SK-N-SH treated with all-trans-retinoic acid at 6 μM for 48 hours (cell line): Measurements from ENCODE around the gene DNMT3L.

Source experiments
- ATAC-seq: fragments of 200-7000 bp; cut with Tn5 transposase; 3 replicates; pipeline ENCODE4 v1.9.1; 2020; ENCODE audit warnings: mild to moderate bottlenecking, moderate library complexity
- ARNTL ChIP-seq: fragments of 450-650 bp; formaldehyde crosslinking; IDR thresholded peaks from 2 replicates; pipeline ENCODE4 v1.5.0; 2020; ENCODE audit warnings: low read depth, mild to moderate bottlenecking, moderate library complexity, borderline replicate concordance
- BACH2 ChIP-seq: fragments of 250-450 bp; sonication (Bioruptor Pico); IDR thresholded peaks from 2 replicates; pipeline ENCODE4 v1.9.0; 2021; ENCODE audit warnings: mild to moderate bottlenecking, borderline replicate concordance
- CSDC2 ChIP-seq: fragments of 250-450 bp; sonication (Bioruptor Pico); IDR thresholded peaks from 2 replicates; pipeline ENCODE4 v1.5.0; 2020; ENCODE audit warnings: mild to moderate bottlenecking, moderate library complexity
- CSRNP3 ChIP-seq: fragments of 250-450 bp; sonication (Bioruptor Pico); IDR thresholded peaks from 2 replicates; pipeline ENCODE4 v1.5.1; 2021; ENCODE audit warnings: mild to moderate bottlenecking, moderate library complexity
- ESRRG ChIP-seq: fragments of 250-450 bp; sonication (Bioruptor Pico); IDR thresholded peaks from 2 replicates; pipeline ENCODE4 v1.6.1; 2021; ENCODE audit warnings: mild to moderate bottlenecking
- GLIS3 ChIP-seq: fragments of 250-450 bp; sonication (Bioruptor Pico); IDR thresholded peaks from 2 replicates; pipeline ENCODE4 v1.5.0; 2020; ENCODE audit warnings: mild to moderate bottlenecking, moderate library complexity
- ISL1 ChIP-seq: fragments of 250-450 bp; sonication (Bioruptor Pico); IDR thresholded peaks from 2 replicates; pipeline ENCODE4 v2.1.2; 2022; ENCODE audit warnings: mild to moderate bottlenecking, moderate library complexity
- OSR1 ChIP-seq: fragments of 250-450 bp; sonication (Bioruptor Pico); IDR thresholded peaks from 2 replicates; pipeline ENCODE4 v1.8.0; 2022; ENCODE audit warnings: moderate library complexity, mild to moderate bottlenecking, inconsistent platforms
- PATZ1 ChIP-seq: fragments of 250-450 bp; sonication (Bioruptor Pico); IDR thresholded peaks from 2 replicates; pipeline ENCODE4 v1.8.0; 2020; ENCODE audit warnings: mild to moderate bottlenecking, moderate library complexity, borderline replicate concordance
- POU6F1 ChIP-seq: fragments of 250-450 bp; sonication (Bioruptor Pico); IDR thresholded peaks from 2 replicates; pipeline ENCODE4 v1.8.0; 2021; ENCODE audit warnings: low read depth, mild to moderate bottlenecking, moderate library complexity, borderline replicate concordance
- PPARA ChIP-seq: fragments of 250-450 bp; sonication (Bioruptor Pico); IDR thresholded peaks from 2 replicates; pipeline ENCODE4 v1.5.0; 2020; ENCODE audit warnings: mild to moderate bottlenecking, borderline replicate concordance
- RARB ChIP-seq: fragments of 250-450 bp; sonication (Bioruptor Pico); IDR thresholded peaks from 2 replicates; pipeline ENCODE4 v1.8.0; 2021; ENCODE audit warnings: mild to moderate bottlenecking, moderate library complexity
- SNAI2 ChIP-seq: fragments of 250-450 bp; sonication (Bioruptor Pico); IDR thresholded peaks from 2 replicates; pipeline ENCODE4 v1.5.0; 2020; ENCODE audit warnings: mild to moderate bottlenecking, moderate library complexity
- TCF4 ChIP-seq: fragments of 250-450 bp; sonication (Bioruptor Pico); IDR thresholded peaks from 2 replicates; pipeline ENCODE4 v1.8.0; 2021; ENCODE audit warnings: mild to moderate bottlenecking, moderate library complexity, borderline replicate concordance
- TOX ChIP-seq: fragments of 250-450 bp; sonication (Bioruptor Pico); IDR thresholded peaks from 2 replicates; pipeline ENCODE4 v1.8.0; 2021; ENCODE audit warnings: mild to moderate bottlenecking, moderate library complexity, borderline replicate concordance
- ZC3H10 ChIP-seq: fragments of 250-450 bp; sonication (Bioruptor Pico); IDR thresholded peaks from 2 replicates; pipeline ENCODE4 v1.5.1; 2021; ENCODE audit warnings: mild to moderate bottlenecking, moderate library complexity
- ZFP3 ChIP-seq: fragments of 250-450 bp; sonication (Bioruptor Pico); IDR thresholded peaks from 2 replicates; pipeline ENCODE4 v1.5.0; 2020; ENCODE audit warnings: mild to moderate bottlenecking, moderate library complexity
- ZFP30 ChIP-seq: fragments of 450-650 bp; formaldehyde crosslinking; IDR thresholded peaks from 2 replicates; pipeline ENCODE4 v1.5.0; 2022; ENCODE audit warnings: mild to moderate bottlenecking, moderate library complexity
- ZNF70 ChIP-seq: fragments of 450-650 bp; formaldehyde crosslinking; IDR thresholded peaks from 2 replicates; pipeline ENCODE4 v1.5.0; 2020; ENCODE audit warnings: mild to moderate bottlenecking, moderate library complexity
- ZNF8 ChIP-seq: fragments of 450-650 bp; formaldehyde crosslinking; IDR thresholded peaks from 2 replicates; pipeline ENCODE4 v1.5.0; 2020; ENCODE audit warnings: mild to moderate bottlenecking, moderate library complexity
- TF ChIP-seq, protein P1 (sequence below): fragments of 250-450 bp; sonication (Bioruptor Pico); IDR thresholded peaks from 2 replicates; pipeline ENCODE4 v1.5.1; 2020; ENCODE audit warnings: low read depth, mild to moderate bottlenecking, moderate library complexity
- TF ChIP-seq, protein P2 (sequence below): fragments of 250-450 bp; sonication (Bioruptor Pico); IDR thresholded peaks from 2 replicates; pipeline ENCODE4 v1.5.0; 2020; ENCODE audit warnings: mild to moderate bottlenecking, moderate library complexity

DNMT3L gene

DNA sequence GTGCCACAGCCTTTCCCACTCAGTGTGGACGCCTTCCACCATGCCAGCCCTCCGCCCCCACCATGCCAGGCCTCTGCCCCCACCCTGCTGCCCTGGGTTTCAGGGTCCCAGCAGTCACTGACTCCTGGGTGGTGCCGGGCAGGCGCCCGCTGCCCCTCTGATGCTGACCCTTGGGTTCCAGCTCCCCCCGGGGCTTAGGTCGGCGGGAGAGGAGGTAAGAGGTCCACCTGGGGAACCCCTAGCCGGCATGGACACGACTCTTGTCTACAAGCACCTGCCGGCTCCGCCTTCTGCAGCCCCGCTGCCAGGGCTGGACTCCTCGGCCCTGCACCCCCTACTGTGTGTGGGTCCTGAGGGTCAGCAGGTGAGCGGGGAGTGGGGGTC is 31.1 kb upstream of the DNMT3L start:
- TF ChIP-seq, protein P1, sequence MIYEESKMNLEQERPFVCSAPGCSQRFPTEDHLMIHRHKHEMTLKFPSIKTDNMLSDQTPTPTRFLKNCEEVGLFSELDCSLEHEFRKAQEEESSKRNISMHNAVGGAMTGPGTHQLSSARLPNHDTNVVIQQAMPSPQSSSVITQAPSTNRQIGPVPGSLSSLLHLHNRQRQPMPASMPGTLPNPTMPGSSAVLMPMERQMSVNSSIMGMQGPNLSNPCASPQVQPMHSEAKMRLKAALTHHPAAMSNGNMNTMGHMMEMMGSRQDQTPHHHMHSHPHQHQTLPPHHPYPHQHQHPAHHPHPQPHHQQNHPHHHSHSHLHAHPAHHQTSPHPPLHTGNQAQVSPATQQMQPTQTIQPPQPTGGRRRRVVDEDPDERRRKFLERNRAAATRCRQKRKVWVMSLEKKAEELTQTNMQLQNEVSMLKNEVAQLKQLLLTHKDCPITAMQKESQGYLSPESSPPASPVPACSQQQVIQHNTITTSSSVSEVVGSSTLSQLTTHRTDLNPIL (CRISPR knock-in tag), result no peak
- TF ChIP-seq CSDC2 (CRISPR knock-in tag) (no peak), ZNF8 (CRISPR knock-in tag) (no peak), GLIS3 (CRISPR knock-in tag) (no peak), ZC3H10 (no peak), SNAI2 (CRISPR knock-in tag) (no peak), TCF4 (CRISPR knock-in tag) (no peak), RARB (CRISPR knock-in tag) (no peak), POU6F1 (no peak), ESRRG (no peak), CSRNP3 (CRISPR knock-in tag) (no peak), ZFP3 (no peak), ISL1 (CRISPR knock-in tag) (no peak), ZNF70 (no peak), PPARA (no peak), BACH2 (CRISPR knock-in tag) (no peak), TOX (CRISPR knock-in tag) (no peak), ZFP30 (no peak)
- ATAC-seq, result no peak

DNA sequence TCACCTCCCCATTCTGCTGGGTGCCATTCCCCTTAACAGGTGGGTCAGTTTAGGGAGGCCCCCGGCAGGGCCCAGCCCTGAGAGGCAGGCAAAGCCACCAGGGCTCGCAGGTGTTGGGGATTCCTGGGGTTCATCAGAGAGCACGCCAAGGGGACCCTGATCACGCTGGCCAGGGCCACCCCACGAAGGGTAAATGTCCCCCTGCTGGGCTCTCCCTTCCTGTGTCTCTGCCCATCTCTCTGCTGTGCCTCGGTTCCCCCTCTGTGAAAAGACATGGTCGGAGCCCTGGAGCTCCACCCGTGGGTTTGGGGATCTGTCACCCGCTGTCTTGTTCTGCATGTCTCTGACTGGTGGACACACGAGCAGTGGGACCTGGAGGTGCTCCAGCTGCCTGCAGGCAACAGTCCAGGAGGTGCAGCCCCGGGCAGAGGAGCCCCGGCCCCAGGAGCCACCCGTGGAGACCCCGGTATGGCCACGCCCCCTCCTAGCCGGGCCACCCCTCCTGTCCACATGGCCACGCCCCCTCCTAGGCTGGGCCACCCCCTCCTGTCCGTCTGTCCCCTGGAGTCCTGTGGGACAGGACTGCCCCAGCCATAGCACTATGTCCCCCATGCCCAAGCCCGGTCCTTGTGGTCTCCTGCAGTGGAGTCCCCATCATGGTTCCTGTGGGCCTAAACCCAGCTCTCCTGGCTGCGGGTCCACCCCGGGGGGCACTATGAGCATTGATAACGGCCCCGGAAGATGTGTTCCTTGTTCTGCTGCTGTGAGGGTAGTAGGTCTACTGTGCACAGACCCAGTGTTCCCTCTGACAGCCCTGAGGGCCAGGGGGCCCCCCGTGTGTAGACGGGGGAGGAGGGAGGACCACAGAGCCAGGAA is 30.5 kb upstream of the DNMT3L start:
- TF ChIP-seq SNAI2 (CRISPR knock-in tag) (no peak), ESRRG (no peak), GLIS3 (CRISPR knock-in tag) (no peak), TOX (CRISPR knock-in tag) (no peak), PATZ1 (CRISPR knock-in tag) (no peak), ISL1 (CRISPR knock-in tag) (no peak), ARNTL (CRISPR knock-in tag) (no peak), ZC3H10 (no peak), OSR1 (CRISPR knock-in tag) (no peak), TCF4 (CRISPR knock-in tag) (no peak)
- TF ChIP-seq, protein P1 (CRISPR knock-in tag), result no peak
- TF ChIP-seq, protein P2, sequence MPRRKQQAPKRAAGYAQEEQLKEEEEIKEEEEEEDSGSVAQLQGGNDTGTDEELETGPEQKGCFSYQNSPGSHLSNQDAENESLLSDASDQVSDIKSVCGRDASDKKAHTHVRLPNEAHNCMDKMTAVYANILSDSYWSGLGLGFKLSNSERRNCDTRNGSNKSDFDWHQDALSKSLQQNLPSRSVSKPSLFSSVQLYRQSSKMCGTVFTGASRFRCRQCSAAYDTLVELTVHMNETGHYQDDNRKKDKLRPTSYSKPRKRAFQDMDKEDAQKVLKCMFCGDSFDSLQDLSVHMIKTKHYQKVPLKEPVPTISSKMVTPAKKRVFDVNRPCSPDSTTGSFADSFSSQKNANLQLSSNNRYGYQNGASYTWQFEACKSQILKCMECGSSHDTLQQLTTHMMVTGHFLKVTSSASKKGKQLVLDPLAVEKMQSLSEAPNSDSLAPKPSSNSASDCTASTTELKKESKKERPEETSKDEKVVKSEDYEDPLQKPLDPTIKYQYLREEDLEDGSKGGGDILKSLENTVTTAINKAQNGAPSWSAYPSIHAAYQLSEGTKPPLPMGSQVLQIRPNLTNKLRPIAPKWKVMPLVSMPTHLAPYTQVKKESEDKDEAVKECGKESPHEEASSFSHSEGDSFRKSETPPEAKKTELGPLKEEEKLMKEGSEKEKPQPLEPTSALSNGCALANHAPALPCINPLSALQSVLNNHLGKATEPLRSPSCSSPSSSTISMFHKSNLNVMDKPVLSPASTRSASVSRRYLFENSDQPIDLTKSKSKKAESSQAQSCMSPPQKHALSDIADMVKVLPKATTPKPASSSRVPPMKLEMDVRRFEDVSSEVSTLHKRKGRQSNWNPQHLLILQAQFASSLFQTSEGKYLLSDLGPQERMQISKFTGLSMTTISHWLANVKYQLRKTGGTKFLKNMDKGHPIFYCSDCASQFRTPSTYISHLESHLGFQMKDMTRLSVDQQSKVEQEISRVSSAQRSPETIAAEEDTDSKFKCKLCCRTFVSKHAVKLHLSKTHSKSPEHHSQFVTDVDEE (CRISPR knock-in tag), result no peak
- ATAC-seq, result no peak
